HS-27A (cell line): ENCODE data around the gene CREG1.

ENCODE experiments used
- DNase-seq: peaks from one replicate; pipeline ENCODE4 v3.0.0-alpha.2; 2012; ENCODE audit warnings: low read depth, missing footprints

The CREG1 gene

GRCh38 chr1:167503626-167504466 is 49.7 kb downstream of the CREG1 start:
- DNase-seq, result no peak

- DNase-seq, result no peak
These were observed 50.7 kb downstream of the CREG1 start for GRCh38 chr1:167502719-167503462.

GRCh38 chr1:167502192-167502551 is 51.4 kb downstream of the CREG1 start:
- DNase-seq, result no peak

GRCh38 chr1:167501515-167502191 is 51.9 kb downstream of the CREG1 start:
- DNase-seq, result no peak

GRCh38 chr1:167500283-167500860 is 53.2 kb downstream of the CREG1 start:
- no peak for DNase-seq

GRCh38 chr1:167499664-167500101 is 53.9 kb downstream of the CREG1 start:
- no peak for DNase-seq

- no peak for DNase-seq
These were observed 54.5 kb downstream of the CREG1 start for GRCh38 chr1:167499106-167499505.

- no peak for DNase-seq
These were observed 56.6 kb downstream of the CREG1 start for GRCh38 chr1:167496797-167497619.

GRCh38 chr1:167493372-167493771 is 60.2 kb downstream of the CREG1 start:
- no peak for DNase-seq

- no peak for DNase-seq
These were observed 61.1 kb downstream of the CREG1 start for GRCh38 chr1:167492481-167492910.

- DNase-seq, result no peak
These were observed 61.7 kb downstream of the CREG1 start for GRCh38 chr1:167491586-167492461.
